GM12864 (cell line): ENCODE results near the gene TLE4.
"Not testable (repeated sequence)": the region's sequence is repeated elsewhere in the genome, so short reads cannot be mapped to it uniquely, and the experiment has no call there.

Experiments used
- DNase-seq: peaks from one replicate; pipeline ENCODE4 v3.0.0-alpha.2; 2011; ENCODE audit warnings: low read depth
- H3K4me3 ChIP-seq: 2 replicates; pipeline ENCODE4 v1.5.1; 2011; ENCODE audit warnings: mild to moderate bottlenecking, low read depth, low read length, control low read depth
- CTCF ChIP-seq: IDR thresholded peaks from 2 replicates; pipeline ENCODE4 v1.5.1; 2011; ENCODE audit warnings: low read depth, mild to moderate bottlenecking, moderate library complexity, low read length, control low read depth, inconsistent platforms; ENCODE audit errors: missing control alignments

TLE4 gene

GRCh38 chr9:79652598-79652997, 80.8 kb downstream of the TLE4 start:
- no peak for TF ChIP-seq CTCF
- no peak overlapping the region for H3K4me3 ChIP-seq
- DNase-seq, result no peak

- H3K4me3 ChIP-seq, DNase-seq: not testable (repeated sequence)
Observed at GRCh38 chr9:79654591-79655382, 83.0 kb downstream of the TLE4 start.

GRCh38 chr9:79655551-79655950, 83.8 kb downstream of the TLE4 start:
- no peak for DNase-seq
- TF ChIP-seq CTCF, result no peak
- H3K4me3 ChIP-seq, result no peak overlapping the region

GRCh38 chr9:79656169-79656568, 84.4 kb downstream of the TLE4 start:
- H3K4me3 ChIP-seq, result no peak overlapping the region
- TF ChIP-seq CTCF, result no peak
- no peak for DNase-seq

GRCh38 chr9:79657891-79658290, 86.1 kb downstream of the TLE4 start:
- H3K4me3 ChIP-seq, result no peak overlapping the region
- TF ChIP-seq CTCF, result no peak
- no peak for DNase-seq

GRCh38 chr9:79658926-79659325, 87.2 kb downstream of the TLE4 start:
- TF ChIP-seq CTCF, result no peak
- no peak overlapping the region for H3K4me3 ChIP-seq
- no peak for DNase-seq

- no peak for DNase-seq
- TF ChIP-seq CTCF, result no peak
- H3K4me3 ChIP-seq, result no peak overlapping the region
Observed at GRCh38 chr9:79660615-79661014, 88.8 kb downstream of the TLE4 start.

- no peak for TF ChIP-seq CTCF
- DNase-seq, result no peak
- no peak overlapping the region for H3K4me3 ChIP-seq
Observed at GRCh38 chr9:79661279-79661678, 89.5 kb downstream of the TLE4 start.
